ENCODE data around the gene DCUN1D2. TPM values are rescaled to one million over a fixed set of nuclear protein-coding genes. Genes with fewer than 3 reads are reported as not detected.
"Not testable (repeated sequence)": the region's sequence is repeated elsewhere in the genome, so short reads cannot be mapped to it uniquely, and the experiment has no call there.

The DCUN1D2 gene
- total RNA-seq, 4 donors from 2014 or later, result 18.7 to 28.4 (median 20.2) TPM

DNA sequence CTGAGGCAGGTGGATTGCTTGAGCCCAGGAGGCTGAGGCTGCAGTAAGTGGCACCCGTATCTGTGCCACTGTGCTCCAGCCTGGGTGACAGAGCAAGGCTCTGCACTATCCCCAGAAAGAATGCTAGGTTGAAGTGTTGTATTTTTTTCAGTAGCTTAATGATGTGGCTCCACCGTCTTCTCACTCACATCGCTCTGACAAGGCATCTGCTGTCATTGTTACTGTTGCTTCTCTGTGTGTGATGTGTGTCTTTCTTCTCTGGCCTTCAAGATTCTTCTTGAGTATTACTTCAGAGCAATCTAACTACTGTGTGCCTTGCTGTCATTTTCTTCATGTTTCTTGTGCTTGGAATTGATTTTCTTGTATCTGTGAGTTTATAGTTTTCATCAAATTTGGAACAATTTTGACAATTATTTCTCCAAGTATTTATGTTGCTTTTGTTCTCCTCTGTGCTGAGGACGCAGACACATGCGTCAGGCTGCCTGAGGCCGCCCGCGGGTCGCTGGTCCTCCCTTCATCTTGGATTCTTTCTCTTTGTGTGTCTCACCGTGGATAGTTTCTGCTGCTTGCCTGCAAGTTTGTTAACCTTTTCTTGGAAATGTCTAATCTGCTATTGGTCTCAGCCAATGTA is 48.0 kb downstream of the DCUN1D2 start:
- in situ Hi-C loops (cut with MboI; ENCODE audit: low pct_ligation_motif_present in 1 of 4, low pct_unique_long_range_greater_than_20kb in 1 of 4, low sequenced_read_pairs in 3 of 4), result no loop called here
- intact Hi-C loops (cut with DNase I; ENCODE audit: low total_unique reads), result no loop called here
- no peak for DNase-seq

DNA sequence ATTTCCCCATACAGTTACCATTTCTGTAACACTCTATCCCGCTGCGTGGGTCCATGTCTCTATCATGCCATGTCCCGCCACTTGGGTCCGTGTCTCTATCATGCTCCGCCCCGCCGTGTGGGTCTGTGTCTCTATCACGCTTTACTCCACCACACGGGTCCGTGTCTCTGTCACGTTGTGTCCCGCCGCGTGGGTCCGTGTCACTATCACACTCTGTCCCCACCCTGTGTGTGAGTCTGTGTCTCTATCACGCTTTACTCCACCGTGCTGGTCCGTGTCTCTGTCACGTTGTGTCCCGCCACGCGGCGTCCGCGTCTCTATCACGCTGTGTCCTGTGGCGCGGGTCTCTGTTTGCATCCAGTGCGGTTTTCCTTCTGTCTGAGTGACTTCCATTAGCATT is 48.9 kb downstream of the DCUN1D2 start:
- in situ Hi-C loops (cut with MboI; ENCODE audit: low pct_ligation_motif_present in 1 of 4, low pct_unique_long_range_greater_than_20kb in 1 of 4, low sequenced_read_pairs in 3 of 4), result no loop called here
- WGBS, 2 donors (ENCODE audit: low coverage in 1 of 2), result 94 to 98% methylated on average over 26 to 29 of the region's 29 CpGs
- Histone ChIP-seq H3K27ac (no peak overlapping the region), H3K9me3 (no peaks in the 10 kb centered on the region), H3K4me1 (peaks cover 0 to 8% (median 0%) of the 10 kb centered on the region in 4 donors), H3K27me3 (no peaks in the 10 kb centered on the region), H3K36me3 (no peaks in the 10 kb centered on the region), H3K4me3 (no peak overlapping the region)
- TF ChIP-seq POLR2A (IDR thresholded peaks at IDR 0.05) (no peak), EP300 (IDR thresholded peaks at IDR 0.05; ENCODE audit: low read depth) (no peak), POLR2AphosphoS5 (IDR thresholded peaks at IDR 0.05) (no peak)
- TF ChIP-seq, protein P1, sequence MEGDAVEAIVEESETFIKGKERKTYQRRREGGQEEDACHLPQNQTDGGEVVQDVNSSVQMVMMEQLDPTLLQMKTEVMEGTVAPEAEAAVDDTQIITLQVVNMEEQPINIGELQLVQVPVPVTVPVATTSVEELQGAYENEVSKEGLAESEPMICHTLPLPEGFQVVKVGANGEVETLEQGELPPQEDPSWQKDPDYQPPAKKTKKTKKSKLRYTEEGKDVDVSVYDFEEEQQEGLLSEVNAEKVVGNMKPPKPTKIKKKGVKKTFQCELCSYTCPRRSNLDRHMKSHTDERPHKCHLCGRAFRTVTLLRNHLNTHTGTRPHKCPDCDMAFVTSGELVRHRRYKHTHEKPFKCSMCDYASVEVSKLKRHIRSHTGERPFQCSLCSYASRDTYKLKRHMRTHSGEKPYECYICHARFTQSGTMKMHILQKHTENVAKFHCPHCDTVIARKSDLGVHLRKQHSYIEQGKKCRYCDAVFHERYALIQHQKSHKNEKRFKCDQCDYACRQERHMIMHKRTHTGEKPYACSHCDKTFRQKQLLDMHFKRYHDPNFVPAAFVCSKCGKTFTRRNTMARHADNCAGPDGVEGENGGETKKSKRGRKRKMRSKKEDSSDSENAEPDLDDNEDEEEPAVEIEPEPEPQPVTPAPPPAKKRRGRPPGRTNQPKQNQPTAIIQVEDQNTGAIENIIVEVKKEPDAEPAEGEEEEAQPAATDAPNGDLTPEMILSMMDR (IDR thresholded peaks at IDR 0.05), result no peak
- intact Hi-C loops (cut with DNase I; ENCODE audit: low total_unique reads), result no loop called here
- no peak for DNase-seq

More for the DNA sequence above, 48.0 kb downstream of the DCUN1D2 start:
- no peaks in the 10 kb centered on the region for H3K27me3 ChIP-seq
- TF ChIP-seq POLR2A (IDR thresholded peaks at IDR 0.05) (no peak), POLR2AphosphoS5 (IDR thresholded peaks at IDR 0.05) (no peak), EP300 (IDR thresholded peaks at IDR 0.05; ENCODE audit: low read depth) (no peak)
- TF ChIP-seq, protein P1 (IDR thresholded peaks at IDR 0.05), result no peak
- 90% methylated on average over 9 to 10 of the region's 10 CpGs for WGBS, 2 donors (ENCODE audit: low coverage in 1 of 2)
- H3K27ac ChIP-seq, result no peak overlapping the region
- H3K9me3 ChIP-seq, result no peaks in the 10 kb centered on the region
- H3K4me3 ChIP-seq, result no peak overlapping the region
- H3K36me3 ChIP-seq, result no peaks in the 10 kb centered on the region
- peaks cover 0 to 4% (median 0%) of the 10 kb centered on the region in 4 donors for H3K4me1 ChIP-seq

DNA sequence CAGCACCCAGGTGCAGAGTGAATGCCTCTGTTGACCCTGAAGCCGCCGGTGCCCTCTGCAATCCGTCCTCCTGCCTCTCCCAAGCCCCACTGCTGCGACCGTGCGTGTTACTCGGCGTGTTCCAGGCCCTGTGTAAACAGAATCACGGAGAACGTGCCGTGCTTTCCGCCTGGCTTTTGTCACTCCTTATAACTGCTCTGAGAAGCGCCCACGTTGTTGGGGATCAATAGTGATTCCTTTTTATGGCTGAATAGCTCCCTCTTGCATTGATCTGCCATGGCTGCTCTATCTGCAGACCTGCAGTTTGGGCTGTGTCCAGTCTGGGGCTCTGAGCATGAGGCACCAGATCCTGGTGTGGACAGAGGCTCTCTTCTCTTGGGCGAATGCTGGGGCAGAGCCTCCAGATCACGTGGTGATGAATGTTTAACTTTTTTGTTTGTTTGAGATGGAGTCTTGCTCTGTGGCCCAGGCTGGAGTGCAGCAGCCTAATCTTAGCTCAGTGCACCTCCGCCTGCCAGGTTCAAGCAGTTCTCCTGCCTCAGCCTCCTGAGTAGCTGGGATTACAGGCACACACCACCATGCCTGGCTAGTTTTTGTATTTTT is 53.0 kb downstream of the DCUN1D2 start:
- peaks cover 0 to 8% (median 0%) of the 10 kb centered on the region in 4 donors for H3K4me1 ChIP-seq
- in situ Hi-C loops (cut with MboI; ENCODE audit: low pct_ligation_motif_present in 1 of 4, low pct_unique_long_range_greater_than_20kb in 1 of 4, low sequenced_read_pairs in 3 of 4), result no loop called here
- H3K27ac ChIP-seq, result peak overlapping the region in 1 of 4 donors; percentile 0
- no peaks in the 10 kb centered on the region for H3K27me3 ChIP-seq
- WGBS, 2 donors (ENCODE audit: low coverage in 1 of 2), result 47% methylated on average over 17 of the region's 17 CpGs; no CpG with 5 or more reads in 1 of the 2 donors
- H3K9me3 ChIP-seq, result no peaks in the 10 kb centered on the region
- TF ChIP-seq, protein P1 (IDR thresholded peaks at IDR 0.05), result no peak
- TF ChIP-seq EP300 (IDR thresholded peaks at IDR 0.05; ENCODE audit: low read depth) (peak; percentile 34), POLR2AphosphoS5 (IDR thresholded peaks at IDR 0.05) (no peak), POLR2A (IDR thresholded peaks at IDR 0.05) (no peak)
- intact Hi-C loops (cut with DNase I; ENCODE audit: low total_unique reads), result no loop called here
- no peak overlapping the region for H3K4me3 ChIP-seq
- DNase-seq, result no peak
- H3K36me3 ChIP-seq, result no peaks in the 10 kb centered on the region

DNA sequence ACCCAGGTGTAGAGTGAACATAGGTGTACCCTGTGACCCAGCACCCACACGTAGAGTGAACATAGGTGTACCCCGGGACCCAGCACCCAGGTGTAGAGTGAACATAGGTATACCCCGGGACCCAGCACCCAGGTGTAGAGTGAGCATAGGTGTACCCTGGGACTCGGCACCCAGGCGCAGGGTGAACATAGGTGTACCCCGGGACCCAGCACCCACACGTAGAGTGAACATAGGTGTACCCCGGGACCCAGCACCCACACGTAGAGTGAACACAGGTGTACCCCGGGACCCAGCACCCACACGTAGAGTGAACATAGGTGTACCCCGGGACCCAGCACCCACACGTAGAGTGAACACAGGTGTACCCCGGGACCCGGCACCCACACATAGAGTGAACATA is 53.6 kb downstream of the DCUN1D2 start:
- H3K4me3 ChIP-seq; H3K27me3 ChIP-seq; H3K9me3 ChIP-seq; intact Hi-C loops (cut with DNase I; ENCODE audit: low total_unique reads); in situ Hi-C loops (cut with MboI; ENCODE audit: low pct_ligation_motif_present in 1 of 4, low pct_unique_long_range_greater_than_20kb in 1 of 4, low sequenced_read_pairs in 3 of 4); H3K36me3 ChIP-seq; DNase-seq; H3K4me1 ChIP-seq; H3K27ac ChIP-seq: not testable (repeated sequence)
- 88% methylated on average over 13 of the region's 15 CpGs; no CpG with 5 or more reads in 1 of the 2 donors for WGBS, 2 donors (ENCODE audit: low coverage in 1 of 2)

DNA sequence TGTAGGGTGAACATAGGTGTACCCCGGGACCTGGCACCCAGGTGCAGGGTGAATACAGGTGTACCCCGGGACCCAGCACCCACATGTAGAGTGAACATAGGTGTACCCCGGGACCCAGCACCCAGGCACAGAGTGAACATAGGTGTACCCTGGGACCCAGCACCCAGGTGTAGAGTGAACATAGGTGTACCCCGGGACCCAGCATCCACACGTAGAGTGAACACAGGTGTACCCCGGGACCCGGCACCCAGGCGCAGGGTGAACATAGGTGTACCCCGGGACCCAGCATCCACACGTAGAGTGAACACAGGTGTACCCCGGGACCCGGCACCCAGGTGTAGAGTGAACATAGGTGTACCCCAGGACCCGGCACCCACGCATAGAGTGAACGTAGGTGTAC is 54.6 kb downstream of the DCUN1D2 start:
- H3K4me1 ChIP-seq; H3K36me3 ChIP-seq; in situ Hi-C loops (cut with MboI; ENCODE audit: low pct_ligation_motif_present in 1 of 4, low pct_unique_long_range_greater_than_20kb in 1 of 4, low sequenced_read_pairs in 3 of 4); H3K4me3 ChIP-seq; DNase-seq; intact Hi-C loops (cut with DNase I; ENCODE audit: low total_unique reads); H3K27ac ChIP-seq; H3K27me3 ChIP-seq; H3K9me3 ChIP-seq: not testable (repeated sequence)
- 92% methylated on average over 15 of the region's 15 CpGs; no CpG with 5 or more reads in 1 of the 2 donors for WGBS, 2 donors (ENCODE audit: low coverage in 1 of 2)

Data from transverse colon (tissue), 4 donors.